Astrocyte (in vitro differentiated cells and primary cell): ENCODE results near the gene SPOPL.

Experiments
- CTCF ChIP-seq: IDR thresholded peaks from 2 replicates; pipeline ENCODE4 v1.5.1; 2011; ENCODE audit warnings: low read depth, mild to moderate bottlenecking, inconsistent platforms, low read length, moderate library complexity; ENCODE audit not compliant: insufficient read depth
- EZH2 ChIP-seq: IDR thresholded peaks from 2 replicates; pipeline ENCODE4 v1.6.1; 2012; ENCODE audit warnings: mild to moderate bottlenecking, low read length, inconsistent platforms; ENCODE audit not compliant: insufficient read depth

GRCh38 chr2:138621139-138621538 lies 119.6 kb downstream of the SPOPL start:
- TF ChIP-seq EZH2, result no peak
- no peak for TF ChIP-seq CTCF
